ENCODE results near the gene NCKAP5. TPM values are rescaled to one million over a fixed set of nuclear protein-coding genes. Genes with fewer than 3 reads are reported as not detected.

The NCKAP5 gene
- polyA plus RNA-seq, 3 donors = not detected

- no peaks in the 10 kb centered on the region for H3K79me2 ChIP-seq (ENCODE audit: insufficient read depth, low read length)
- H3K4me3 Mint-ChIP-seq = no peak overlapping the region
- no peaks in the 10 kb centered on the region for H3K4me1 Mint-ChIP-seq
- H3K9ac ChIP-seq (ENCODE audit: insufficient read depth, low read length, poor library complexity, severe bottlenecking) = no peak overlapping the region
- H3K27ac ChIP-seq (ENCODE audit: low read depth in 1 of 2, low read length in 2 of 2) = no peak overlapping the region
- peaks cover 0 to 2% (median 0%) of the 10 kb centered on the region in 3 donors for H3K27me3 Mint-ChIP-seq (ENCODE audit: low read depth in 3 of 3)
- DNase-seq = no peak
- no peak overlapping the region for H2AFZ ChIP-seq (ENCODE audit: insufficient read depth, low read depth, low read length, poor library complexity, severe bottlenecking)
- no CpG with 5 or more reads among the region's 1 CpG for WGBS (ENCODE audit: insufficient coverage)
- peaks cover 0 to 3% (median 0%) of the 10 kb centered on the region in 7 donors for H3K9me3 Mint-ChIP-seq
- H3K4me1 ChIP-seq (ENCODE audit: control insufficient read depth in 1 of 2, insufficient read depth in 2 of 2, low read length in 2 of 2) = no peaks in the 10 kb centered on the region
- no peak overlapping the region for H3K27ac Mint-ChIP-seq
- H3K36me3 ChIP-seq (replicated peaks in 1 of 2; ENCODE audit: control insufficient read depth in 1 of 2, insufficient read depth in 2 of 2, low read length in 2 of 2) = no peaks in the 10 kb centered on the region
- H3K36me3 Mint-ChIP-seq = no peaks in the 10 kb centered on the region
- no peak overlapping the region for H3K4me3 ChIP-seq (replicated peaks in 1 of 3; ENCODE audit: low read depth in 2 of 3, low read length in 3 of 3)
- no peaks in the 10 kb centered on the region for H3K27me3 ChIP-seq (ENCODE audit: control insufficient read depth in 2 of 2, insufficient read depth in 2 of 2, low read length in 2 of 2)
- no peak overlapping the region for H3K4me2 ChIP-seq (replicated peaks; ENCODE audit: extremely low read depth, low read length, poor library complexity, severe bottlenecking)
- no peaks in the 10 kb centered on the region for H4K20me1 ChIP-seq (ENCODE audit: insufficient read depth, low read length)
- intact Hi-C loops (cut with micrococcal nuclease) = no loop called here
- no peaks in the 10 kb centered on the region for H3K9me3 ChIP-seq (replicated peaks in 1 of 2; ENCODE audit: control insufficient read depth in 1 of 2, insufficient read depth in 1 of 2, low read length in 2 of 2)
- TF ChIP-seq, protein P1, sequence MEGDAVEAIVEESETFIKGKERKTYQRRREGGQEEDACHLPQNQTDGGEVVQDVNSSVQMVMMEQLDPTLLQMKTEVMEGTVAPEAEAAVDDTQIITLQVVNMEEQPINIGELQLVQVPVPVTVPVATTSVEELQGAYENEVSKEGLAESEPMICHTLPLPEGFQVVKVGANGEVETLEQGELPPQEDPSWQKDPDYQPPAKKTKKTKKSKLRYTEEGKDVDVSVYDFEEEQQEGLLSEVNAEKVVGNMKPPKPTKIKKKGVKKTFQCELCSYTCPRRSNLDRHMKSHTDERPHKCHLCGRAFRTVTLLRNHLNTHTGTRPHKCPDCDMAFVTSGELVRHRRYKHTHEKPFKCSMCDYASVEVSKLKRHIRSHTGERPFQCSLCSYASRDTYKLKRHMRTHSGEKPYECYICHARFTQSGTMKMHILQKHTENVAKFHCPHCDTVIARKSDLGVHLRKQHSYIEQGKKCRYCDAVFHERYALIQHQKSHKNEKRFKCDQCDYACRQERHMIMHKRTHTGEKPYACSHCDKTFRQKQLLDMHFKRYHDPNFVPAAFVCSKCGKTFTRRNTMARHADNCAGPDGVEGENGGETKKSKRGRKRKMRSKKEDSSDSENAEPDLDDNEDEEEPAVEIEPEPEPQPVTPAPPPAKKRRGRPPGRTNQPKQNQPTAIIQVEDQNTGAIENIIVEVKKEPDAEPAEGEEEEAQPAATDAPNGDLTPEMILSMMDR (IDR thresholded peaks at IDR 0.05) = no peak
Observed at GRCh38 chr2:133581010-133581760, 12.9 kb upstream of the NCKAP5 start.

DNA sequence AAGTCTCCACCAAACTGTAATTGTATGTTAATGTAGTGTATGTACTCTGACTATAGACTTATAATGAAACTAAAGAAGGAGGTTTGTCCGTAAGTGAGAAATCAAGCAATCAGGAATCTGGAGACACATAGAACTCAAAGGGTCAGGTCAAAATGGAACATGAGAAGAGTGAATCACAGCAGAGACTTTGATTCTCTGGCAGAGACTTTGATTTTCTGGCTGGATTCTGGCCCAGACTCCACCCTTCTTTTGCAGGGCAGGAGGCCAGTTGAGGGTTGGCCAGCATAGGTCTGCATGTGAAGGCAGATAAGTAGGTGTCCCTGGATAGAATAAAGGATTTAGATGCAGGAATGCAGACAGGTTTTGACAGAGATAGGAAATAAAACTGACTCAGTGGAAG lies 11.0 kb upstream of the NCKAP5 start:
- 92% methylated on average over 1 of the region's 1 CpG for WGBS (ENCODE audit: insufficient coverage)
- intact Hi-C loops (cut with micrococcal nuclease) = no loop called here
- Histone ChIP-seq H3K27me3 (ENCODE audit: control insufficient read depth in 2 of 2, insufficient read depth in 2 of 2, low read length in 2 of 2) (no peaks in the 10 kb centered on the region), H3K9ac (ENCODE audit: insufficient read depth, low read length, poor library complexity, severe bottlenecking) (no peak overlapping the region), H3K79me2 (ENCODE audit: insufficient read depth, low read length) (no peaks in the 10 kb centered on the region), H3K36me3 (replicated peaks in 1 of 2; ENCODE audit: control insufficient read depth in 1 of 2, insufficient read depth in 2 of 2, low read length in 2 of 2) (no peaks in the 10 kb centered on the region), H2AFZ (ENCODE audit: insufficient read depth, low read depth, low read length, poor library complexity, severe bottlenecking) (no peak overlapping the region), H4K20me1 (ENCODE audit: insufficient read depth, low read length) (no peaks in the 10 kb centered on the region), H3K27ac (ENCODE audit: low read depth in 1 of 2, low read length in 2 of 2) (no peak overlapping the region), H3K9me3 (replicated peaks in 1 of 2; ENCODE audit: control insufficient read depth in 1 of 2, insufficient read depth in 1 of 2, low read length in 2 of 2) (no peaks in the 10 kb centered on the region), H3K4me3 (replicated peaks in 1 of 3; ENCODE audit: low read depth in 2 of 3, low read length in 3 of 3) (no peak overlapping the region), H3K4me1 (ENCODE audit: control insufficient read depth in 1 of 2, insufficient read depth in 2 of 2, low read length in 2 of 2) (no peaks in the 10 kb centered on the region), H3K4me2 (replicated peaks; ENCODE audit: extremely low read depth, low read length, poor library complexity, severe bottlenecking) (no peak overlapping the region)
- no peaks in the 10 kb centered on the region for H3K4me1 Mint-ChIP-seq
- TF ChIP-seq, protein P1 (IDR thresholded peaks at IDR 0.05) = no peak
- peaks cover 0 to 1% (median 0%) of the 10 kb centered on the region in 7 donors for H3K9me3 Mint-ChIP-seq
- H3K36me3 Mint-ChIP-seq = no peaks in the 10 kb centered on the region
- no peak overlapping the region for H3K27ac Mint-ChIP-seq
- peaks cover 0 to 2% (median 0%) of the 10 kb centered on the region in 3 donors for H3K27me3 Mint-ChIP-seq (ENCODE audit: low read depth in 3 of 3)
- DNase-seq = no peak
- H3K4me3 Mint-ChIP-seq = no peak overlapping the region
